HepG2 (cell line): ENCODE data around the gene SARNP.

Source experiments
- CTCF ChIP-seq: sonication (generic); formaldehyde crosslinking; IDR thresholded peaks from 2 replicates; pipeline ENCODE4 v1.5.0; 2020; ENCODE audit warnings: mild to moderate bottlenecking, missing genetic modification reagents, moderate library complexity
- EP300 ChIP-seq, 3 experiments: sonication (generic) in 1 of 3; formaldehyde crosslinking in 1 of 3; IDR thresholded peaks; 2 replicates each; pipeline versions ENCODE4 v1.5.1 to v1.6.1; 2011 to 2020; ENCODE audit warnings: low read depth in 2 of 3, low read length in 2 of 3, borderline replicate concordance in 1 of 3, improper control_type of control experiment in 1 of 3, mild to moderate bottlenecking in 1 of 3, missing genetic modification reagents in 1 of 3, moderate library complexity in 1 of 3
- FOXK2 ChIP-seq: fragments of 450-650 bp; IDR thresholded peaks from 2 replicates; pipeline ENCODE4 v1.6.1; 2016
- MXI1 ChIP-seq: IDR thresholded peaks from 3 replicates; pipeline ENCODE4 v1.6.1; 2012; ENCODE audit warnings: low read depth, low read length, inconsistent platforms, borderline replicate concordance
- NBN ChIP-seq: fragments of 450-650 bp; conservative IDR thresholded peaks from 2 replicates; pipeline ENCODE4 v1.6.1; 2017
- PBX3 ChIP-seq: sonication (generic); formaldehyde crosslinking; IDR thresholded peaks from 2 replicates; pipeline ENCODE4 v1.8.1; 2023; ENCODE audit warnings: missing genetic modification reagents, inconsistent platforms, borderline replicate concordance
- POLR2A ChIP-seq, 2 experiments: IDR thresholded peaks; 2 replicates each; pipeline ENCODE4 v1.6.1; 2011; ENCODE audit warnings: low read depth in 2 of 2, low read length in 2 of 2, mild to moderate bottlenecking in 1 of 2, moderate library complexity in 1 of 2; ENCODE audit not compliant: insufficient read depth in 1 of 2
- POLR2AphosphoS5 ChIP-seq: IDR thresholded peaks from 2 replicates; pipeline ENCODE4 v1.6.1; 2012; ENCODE audit warnings: low read depth, low read length
- TAF1 ChIP-seq: sonication (generic); formaldehyde crosslinking; IDR thresholded peaks from 2 replicates; pipeline ENCODE4 v1.4.0; 2020; ENCODE audit warnings: missing genetic modification reagents
- ZBTB46 ChIP-seq: sonication (generic); formaldehyde crosslinking; IDR thresholded peaks from 2 replicates; pipeline ENCODE4 v1.4.0; 2020; ENCODE audit warnings: mild to moderate bottlenecking, missing genetic modification reagents, borderline replicate concordance
- ZIK1 ChIP-seq: sonication (generic); formaldehyde crosslinking; IDR thresholded peaks from 2 replicates; pipeline ENCODE4 v1.5.0; 2020; ENCODE audit warnings: mild to moderate bottlenecking, low read depth, missing genetic modification reagents, borderline replicate concordance
- ZNF17 ChIP-seq: sonication (generic); formaldehyde crosslinking; IDR thresholded peaks from 2 replicates; pipeline ENCODE4 v1.5.0; 2020; ENCODE audit warnings: mild to moderate bottlenecking, missing genetic modification reagents
- ZNF678 ChIP-seq: sonication (generic); formaldehyde crosslinking; IDR thresholded peaks from 2 replicates; pipeline ENCODE4 v1.4.0; 2020; ENCODE audit warnings: mild to moderate bottlenecking, missing genetic modification reagents
- ZNF7 ChIP-seq: IDR thresholded peaks from 2 replicates; pipeline ENCODE4 v1.6.1; 2016; ENCODE audit warnings: missing biosample characterization, missing genetic modification reagents

- TF ChIP-seq ZNF17 (no peak), MXI1 (peak; percentile 91; the same call in 1 of the 3 replicates), POLR2A (IDR thresholded peaks at IDR 0.05; ENCODE audit: insufficient read depth in 1 of 2, low read depth in 2 of 2, low read length in 2 of 2) (peak; percentile 41 to 69; a peak in 2 of 4 replicates), ZIK1 (no peak; the same call in 1 of the 2 replicates), ZNF7 (CRISPR knock-in tag) (no peak), PBX3 (CRISPR knock-in tag) (no peak), ZBTB46 (CRISPR knock-in tag) (no peak), POLR2AphosphoS5 (peak; percentile 55), ZNF678 (CRISPR knock-in tag) (no peak), NBN (no peak), EP300 (IDR thresholded peaks at IDR 0.05; ENCODE audit: low read depth in 2 of 2, low read length in 2 of 2) (0 out of 4 replicates have a peak, but pooled peaks of 1 of the 2 experiments have one; percentile 12), EP300 (CRISPR knock-in tag; IDR thresholded peaks at IDR 0.05; ENCODE audit: borderline replicate concordance) (peak; percentile 38; the same call in 1 of the 2 replicates), FOXK2 (no peak), TAF1 (peak; percentile 42), CTCF (CRISPR knock-in tag) (peak; percentile 17; the same call in 1 of the 2 replicates)
These were observed 88.3 kb downstream of the SARNP start, which contains the start of gene CD63 for GRCh38 chr12:55728939-55729818.
